GM21381 (cell line): ENCODE measurements around the gene ATOH7.
"Not testable (repeated sequence)": the region's sequence is repeated elsewhere in the genome, so short reads cannot be mapped to it uniquely, and the experiment has no call there.

ENCODE experiments used
- ATAC-seq: cut with Tn5 transposase; IDR thresholded peaks from one replicate; pipeline ENCODE4 v1.9.1; 2021; ENCODE audit warnings: mild to moderate bottlenecking, moderate library complexity; ENCODE audit not compliant: unreplicated experiment

The ATOH7 gene

DNA sequence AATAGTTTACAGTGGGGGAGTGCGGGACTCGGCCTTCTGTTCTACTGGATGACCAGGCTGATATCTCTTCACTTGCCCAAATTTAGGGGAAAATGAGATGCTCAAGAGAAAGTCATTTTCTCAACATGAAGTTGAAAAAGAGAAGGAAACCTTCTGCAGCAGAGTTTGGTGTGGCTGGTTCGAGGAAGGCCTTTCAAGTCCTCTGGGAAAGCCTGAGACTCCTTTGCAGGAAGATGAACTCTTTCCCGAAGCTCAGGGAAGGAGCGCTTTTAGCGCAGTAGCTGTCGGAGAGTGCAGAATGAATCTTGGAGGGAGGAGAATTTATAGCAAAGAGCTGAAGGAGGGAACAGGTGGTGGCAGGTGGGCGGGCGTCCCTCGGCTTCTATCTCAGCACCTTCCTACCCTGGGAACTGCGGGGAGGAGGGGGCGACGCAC is at the start of gene ATOH7:
ATOH7 (minus strand) TSS at position 297 of the 435 bp plus-strand sequence. CDS start 436 bp downstream, outside the sequence.
- ATAC-seq, result no peak

DNA sequence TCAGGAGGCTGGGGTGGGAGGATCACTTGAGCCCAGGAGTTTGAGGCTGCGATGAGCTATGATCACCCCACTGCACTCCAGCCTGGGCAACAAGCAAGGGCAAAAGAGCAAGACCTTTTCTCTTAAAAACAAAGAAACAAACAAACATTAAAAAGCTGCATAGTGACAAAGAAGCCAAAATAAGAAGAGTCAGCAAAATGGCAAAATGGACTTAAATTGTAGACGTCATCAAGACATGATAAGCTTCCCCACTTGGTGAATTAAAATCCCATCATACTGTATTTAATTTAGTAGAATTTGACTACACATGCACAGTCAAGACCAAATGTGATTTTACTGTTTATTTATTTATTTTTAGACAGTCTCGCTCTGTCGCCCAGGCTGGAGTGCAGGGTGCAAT is 48.8 kb upstream of the ATOH7 start:
- no peak for ATAC-seq

DNA sequence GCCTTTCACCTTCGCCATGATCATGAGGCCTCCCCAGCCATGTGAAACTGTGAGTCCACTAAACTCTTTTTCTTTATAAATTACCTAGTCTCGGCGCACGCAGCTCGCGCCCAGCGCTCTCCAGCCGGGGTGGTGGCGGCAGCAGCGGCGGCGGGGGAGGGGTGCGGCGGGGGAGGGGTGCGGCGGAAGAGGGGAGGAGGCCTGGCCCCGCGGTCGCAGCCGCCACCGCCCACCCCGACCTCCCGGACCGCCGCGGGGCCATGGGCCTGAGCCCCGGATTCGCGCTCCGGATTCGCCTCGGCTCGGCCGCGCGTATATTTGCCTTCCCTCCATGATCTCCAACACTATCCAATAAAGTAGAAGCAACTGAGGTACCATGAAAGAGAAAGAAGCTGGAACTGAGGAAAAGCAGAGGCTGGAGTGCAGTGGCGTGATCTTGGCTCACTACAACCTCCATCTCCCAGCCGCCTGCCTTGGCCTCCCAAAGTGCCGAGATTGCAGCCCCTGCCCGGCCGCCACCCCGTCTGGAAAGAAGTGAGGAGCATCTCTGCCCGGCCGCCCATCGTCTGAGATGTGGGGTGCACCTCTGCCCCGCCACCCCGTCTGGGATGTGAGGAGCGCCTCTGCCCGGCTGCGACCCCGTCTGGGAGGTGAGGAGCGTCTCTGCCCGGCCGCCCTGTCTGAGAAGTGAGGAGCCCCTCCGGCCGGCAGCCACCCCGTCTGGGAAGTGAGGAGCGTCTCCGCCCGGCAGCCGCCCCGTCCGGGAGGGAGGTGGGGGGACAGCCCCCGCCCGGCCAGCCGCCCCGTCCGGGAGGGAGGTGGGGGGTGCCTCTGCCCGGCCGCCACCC is 47.2 kb upstream of the ATOH7 start:
- not testable (repeated sequence) for ATAC-seq

DNA sequence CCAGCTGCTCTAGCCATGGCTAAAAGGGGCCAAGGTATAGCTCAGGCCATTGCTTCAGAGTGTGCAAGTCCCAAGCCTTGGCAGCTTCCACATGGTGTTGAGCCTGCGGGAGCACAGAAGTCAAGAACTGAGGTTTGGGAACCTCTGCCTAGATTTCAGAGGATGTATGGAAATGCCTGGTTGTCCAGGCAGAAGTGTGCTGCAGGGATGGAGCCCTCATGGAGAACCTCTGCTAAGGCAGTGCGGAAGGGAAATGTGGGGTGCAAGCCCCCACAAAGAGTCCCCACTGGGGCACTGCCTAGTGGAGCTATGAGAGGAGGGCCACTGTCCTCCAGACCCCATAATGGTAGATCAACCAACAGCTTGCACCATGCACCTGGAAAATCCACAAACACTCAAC is 45.9 kb upstream of the ATOH7 start:
- ATAC-seq, result not testable (repeated sequence)

DNA sequence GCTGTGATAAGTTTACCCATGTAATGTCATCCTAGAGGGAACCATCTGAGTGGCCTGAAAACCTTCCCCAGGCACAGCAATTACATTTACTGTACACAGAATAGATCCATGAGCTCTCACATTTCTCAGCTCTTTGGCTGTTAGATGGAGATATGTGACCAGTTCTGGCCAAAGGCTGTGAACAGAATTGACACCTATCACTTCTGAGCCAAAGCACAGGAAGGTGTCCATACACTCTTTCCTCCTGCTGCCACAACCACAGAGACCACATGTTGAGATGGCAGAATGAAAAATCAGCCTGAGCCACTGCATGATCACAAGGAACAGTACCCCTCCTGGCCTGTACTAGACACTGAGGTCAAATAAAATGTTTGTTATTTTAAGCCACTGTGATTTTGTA is 44.3 kb upstream of the ATOH7 start:
- no peak for ATAC-seq

DNA sequence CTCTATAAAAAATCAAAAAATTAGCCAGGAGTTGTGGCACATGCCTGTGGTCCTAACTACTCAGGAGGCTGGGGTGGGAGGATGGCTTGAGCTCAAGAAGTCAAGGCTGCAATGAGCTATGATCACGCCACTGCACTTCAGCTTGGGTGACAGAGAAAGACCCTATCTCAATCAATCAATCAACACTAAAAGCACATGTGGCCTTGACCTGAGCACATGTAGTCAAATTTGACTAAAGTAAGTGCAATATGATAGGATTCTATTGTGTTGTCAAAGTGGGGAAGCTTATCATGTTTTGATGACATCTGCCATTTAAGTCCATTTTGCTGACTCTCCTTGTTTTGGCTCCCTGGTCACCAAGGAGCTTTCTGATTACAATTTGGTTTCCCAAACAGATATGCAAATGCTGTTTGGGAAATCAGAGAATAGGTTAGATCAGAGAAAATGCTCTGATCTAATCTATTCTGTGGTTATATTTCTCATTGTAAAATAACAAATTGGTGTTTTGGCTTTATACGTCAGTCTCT is 43.8 kb upstream of the ATOH7 start:
- no peak for ATAC-seq

DNA sequence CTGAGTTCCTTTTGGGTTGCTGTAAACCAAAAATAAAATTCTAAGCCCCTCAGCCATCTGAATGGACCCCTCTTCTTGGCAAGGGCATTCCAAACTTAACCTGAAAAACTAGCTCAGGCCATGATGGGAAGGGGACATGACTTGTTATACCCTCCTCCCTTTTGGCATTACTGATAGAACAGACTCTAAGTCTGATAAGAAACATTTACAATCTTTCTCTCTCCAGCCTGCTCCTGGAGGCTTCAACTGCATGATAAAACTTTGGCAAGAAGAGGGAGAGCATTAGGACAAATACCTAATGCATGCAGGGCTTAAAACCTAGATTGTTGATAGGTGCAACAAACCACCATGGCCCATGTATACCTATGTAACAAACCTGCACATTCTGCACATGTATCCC is 40.9 kb upstream of the ATOH7 start:
- ATAC-seq, result no peak

DNA sequence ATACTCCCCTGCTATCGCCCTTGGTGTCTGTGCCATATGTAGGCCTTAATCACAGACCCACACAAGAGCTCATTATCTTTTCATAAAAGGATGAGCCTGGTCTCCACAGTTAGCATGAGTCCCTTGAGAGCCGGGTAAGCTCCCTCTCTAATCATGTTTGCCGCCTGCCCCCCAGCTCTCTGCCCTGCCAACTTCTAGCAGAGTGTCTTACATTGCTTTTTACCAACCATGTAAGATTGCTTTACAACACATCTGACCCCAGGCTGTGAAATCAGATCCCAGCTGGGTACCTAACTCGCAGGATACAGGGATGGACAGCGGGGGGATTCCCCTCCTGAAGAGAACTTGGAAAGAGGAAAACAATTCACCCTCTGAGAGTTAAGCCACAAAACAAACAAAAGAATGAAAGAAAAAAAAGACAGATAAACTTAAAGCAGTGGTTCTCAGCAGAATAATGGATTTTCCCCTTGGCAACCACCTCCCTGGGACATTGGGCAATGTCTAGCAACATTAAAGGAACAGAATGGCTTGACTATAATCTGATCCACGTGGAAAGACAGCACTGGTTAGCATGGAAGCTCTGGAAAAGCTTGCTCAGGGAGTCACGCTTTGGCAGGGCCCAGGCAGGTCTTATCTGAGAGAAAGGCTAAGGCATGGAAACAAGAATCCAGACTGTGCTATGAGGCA is 39.4 kb upstream of the ATOH7 start:
- ATAC-seq, result no peak

DNA sequence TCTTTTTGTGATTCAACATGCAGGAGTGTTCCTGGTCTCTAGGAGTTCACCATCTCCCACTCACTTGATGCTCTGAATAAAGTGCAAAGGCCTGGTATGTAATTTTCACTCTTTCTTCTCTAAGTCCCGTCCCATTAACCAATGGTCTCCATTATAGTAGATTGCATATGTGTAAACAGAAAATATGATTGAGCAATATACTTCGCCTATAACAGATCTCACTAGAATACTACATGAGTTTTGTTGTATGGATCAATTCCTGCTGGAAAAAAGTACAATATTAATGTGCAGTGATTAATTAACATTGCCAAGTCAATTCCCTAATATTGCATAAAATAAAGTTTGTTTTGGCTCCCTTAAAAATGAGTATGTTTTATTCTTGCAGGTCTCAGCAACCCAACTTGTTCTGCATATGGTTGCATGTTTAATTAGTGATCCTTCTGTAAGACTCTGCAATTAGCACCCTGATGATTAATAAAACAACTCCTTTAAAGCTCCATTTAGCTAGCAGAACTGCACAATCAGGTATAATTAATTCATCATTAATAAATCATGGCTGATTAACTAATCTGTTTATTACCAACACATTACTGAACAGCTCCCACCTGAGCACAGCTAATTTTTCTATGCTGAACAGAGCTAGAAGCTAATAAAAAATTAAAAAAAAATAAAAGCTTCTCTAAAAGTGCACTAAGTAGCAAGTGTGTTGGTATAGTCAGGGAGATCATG is 37.8 kb upstream of the ATOH7 start:
- no peak for ATAC-seq

DNA sequence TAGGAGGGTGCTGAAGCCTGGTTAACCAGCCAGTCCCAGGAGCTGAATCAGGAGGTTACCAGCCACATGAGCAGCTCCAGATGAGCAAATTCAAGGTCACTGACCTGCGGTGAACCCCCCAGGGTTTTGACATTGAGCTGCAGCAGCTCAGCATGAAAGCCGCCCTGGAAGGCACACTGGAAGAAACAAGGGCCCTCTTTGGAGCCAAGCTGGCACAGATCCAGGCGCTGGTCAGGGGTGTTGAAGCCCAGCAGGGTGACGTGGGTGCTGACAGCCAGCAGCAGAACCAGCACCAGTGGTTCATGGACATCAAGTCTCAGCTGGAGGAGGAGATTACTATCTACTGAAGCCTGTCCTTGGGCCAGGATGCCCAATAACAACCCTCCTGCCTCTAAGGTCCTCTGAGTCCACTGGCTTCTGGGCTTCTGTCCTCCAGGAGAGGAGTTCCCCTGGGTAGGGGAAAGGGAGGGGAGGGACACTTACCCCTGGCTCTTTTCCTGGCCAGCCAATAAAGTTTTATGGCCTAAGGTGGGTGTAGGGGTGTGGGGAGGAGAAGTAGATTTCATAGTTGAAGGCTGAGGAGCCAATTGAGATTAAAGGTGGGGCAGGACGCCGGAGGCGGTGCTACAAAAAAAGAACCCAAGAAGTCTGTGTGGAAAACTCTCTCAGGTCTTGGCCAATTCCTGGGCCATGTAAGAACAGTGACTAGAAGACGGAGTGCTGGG is 29.4 kb upstream of the ATOH7 start:
- no peak for ATAC-seq

DNA sequence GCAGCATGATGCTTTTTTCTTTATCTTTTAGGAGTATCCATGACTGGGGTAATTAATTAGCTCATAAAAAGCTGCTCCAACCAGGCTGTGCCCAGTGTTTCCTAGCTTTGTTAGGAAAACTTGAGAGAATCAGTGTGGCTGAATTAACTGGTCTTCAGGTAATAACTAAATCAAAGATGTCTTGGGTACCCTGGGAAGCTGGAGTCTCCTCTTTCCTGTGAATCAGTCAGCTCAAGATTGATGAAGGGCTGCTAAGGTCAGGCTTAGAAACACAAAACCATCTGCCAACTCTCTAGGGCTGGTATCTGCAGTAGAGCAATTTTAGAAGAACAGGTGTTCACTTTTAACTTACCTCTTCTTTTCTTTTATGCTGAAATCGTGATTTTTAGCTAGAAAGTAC is 21.4 kb upstream of the ATOH7 start:
- no peak for ATAC-seq

DNA sequence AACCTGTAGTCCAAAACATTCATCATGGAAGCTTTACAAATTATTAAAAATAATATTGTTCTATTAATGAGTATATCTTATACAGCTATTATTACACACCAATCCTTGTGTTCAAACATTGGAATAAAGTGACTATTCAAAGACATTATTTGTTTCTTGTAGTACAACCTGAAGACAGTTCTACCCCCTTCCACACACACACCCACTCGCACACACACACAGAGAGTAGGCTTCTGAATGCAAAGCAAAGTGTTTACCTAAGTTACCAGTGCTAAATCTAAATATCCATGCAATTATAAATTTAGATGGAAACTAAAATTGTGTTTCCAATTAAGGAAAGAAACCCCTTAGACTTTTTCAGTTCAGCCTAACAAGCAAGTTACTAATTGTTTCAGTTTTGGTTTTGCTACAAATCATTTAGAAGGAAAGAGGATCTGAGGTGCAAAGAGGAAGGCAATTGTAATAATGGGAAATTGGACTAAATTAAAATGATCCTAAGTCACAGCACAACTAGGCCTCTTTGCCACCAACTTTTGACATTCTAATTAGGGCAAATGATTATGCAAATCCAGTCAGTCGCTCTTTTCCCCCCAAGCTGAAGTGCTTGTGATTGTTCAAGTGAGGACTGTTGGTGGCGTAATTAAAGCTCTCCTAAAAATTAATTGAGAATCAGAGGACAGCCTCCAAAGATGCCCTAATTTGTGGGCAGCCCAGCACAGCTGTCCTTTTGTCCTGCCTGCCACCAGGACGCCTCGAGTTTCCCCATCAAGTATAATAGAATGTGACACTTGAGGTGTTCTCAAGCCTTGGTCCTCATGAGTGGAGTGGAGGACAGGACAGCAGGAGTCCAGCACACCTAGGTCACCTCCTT is 19.9 kb upstream of the ATOH7 start:
- ATAC-seq, result no peak

DNA sequence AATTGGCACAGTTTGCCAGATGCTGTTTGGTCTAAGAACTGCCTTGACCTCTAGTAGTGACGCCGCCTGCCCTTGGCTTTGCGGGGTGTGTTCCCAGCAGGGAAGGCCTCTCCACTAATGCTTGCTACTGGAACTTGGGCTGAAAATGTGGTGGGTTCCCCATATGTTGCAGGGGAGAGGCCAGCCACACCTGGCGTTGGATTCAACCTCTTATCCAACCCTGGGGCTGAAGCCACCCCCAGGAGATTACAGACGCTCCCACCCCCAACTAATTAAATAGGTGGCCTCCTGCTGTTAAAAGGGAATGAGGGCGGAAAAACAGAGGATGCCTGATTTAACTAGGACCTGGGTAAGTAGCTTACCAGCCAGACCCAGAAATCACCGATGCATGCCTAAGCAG is 19.2 kb upstream of the ATOH7 start:
- no peak for ATAC-seq

DNA sequence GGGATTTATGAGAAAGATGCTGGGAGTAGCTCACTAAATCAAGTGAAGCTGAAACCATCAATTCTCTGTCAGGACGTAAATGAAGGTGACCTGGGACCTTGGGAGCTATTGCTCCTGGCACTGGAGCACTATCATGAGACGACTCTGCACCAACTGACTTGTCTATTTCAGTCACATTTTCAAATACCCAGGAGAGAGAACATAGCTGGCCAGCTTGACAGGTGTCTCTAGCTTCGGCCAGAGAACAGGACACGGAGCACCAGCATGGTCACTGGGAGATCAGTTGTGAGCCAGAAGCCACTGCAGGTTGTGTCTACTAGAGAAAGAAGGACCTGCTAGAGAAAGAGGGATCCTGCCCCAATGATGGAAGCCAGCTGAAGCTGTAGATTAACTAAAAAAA is 17.4 kb upstream of the ATOH7 start:
- no peak for ATAC-seq

DNA sequence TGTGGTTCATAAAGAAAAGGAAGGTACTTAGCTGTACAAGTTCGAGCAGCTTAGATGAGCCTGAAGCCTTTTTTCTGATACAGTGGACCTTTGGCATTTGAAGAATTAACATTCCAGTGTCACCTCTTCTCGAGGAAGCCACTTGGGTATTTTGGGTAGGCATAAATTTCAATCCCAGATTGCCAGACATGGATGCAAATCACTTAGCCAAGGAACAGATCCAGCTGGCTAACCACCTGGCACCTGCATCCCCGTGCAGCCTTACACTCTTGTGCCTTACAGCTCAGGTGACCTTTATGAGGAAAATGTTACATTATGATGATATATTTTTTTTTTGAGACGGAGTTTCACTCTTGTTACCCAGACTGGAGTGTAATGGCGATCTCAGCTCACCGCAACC is 16.0 kb upstream of the ATOH7 start:
- ATAC-seq, result no peak

DNA sequence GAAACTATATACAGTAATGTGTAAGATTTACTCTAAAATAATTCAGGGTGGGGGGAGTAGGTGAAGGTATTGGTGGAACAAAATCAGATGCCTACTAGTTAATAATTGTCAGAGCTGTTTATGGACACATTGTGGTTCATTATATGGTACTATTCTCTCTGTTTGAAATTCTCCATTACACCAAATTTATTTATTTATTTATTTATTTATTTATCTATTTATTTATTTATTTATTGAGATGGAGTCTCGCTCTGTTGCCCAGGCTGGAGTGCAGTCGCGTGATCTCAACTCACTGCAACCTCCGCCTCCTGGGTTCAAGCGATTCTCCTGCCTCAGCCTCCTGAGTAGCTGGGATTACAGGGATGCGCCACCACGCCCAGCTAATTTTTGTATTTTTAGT is 14.5 kb upstream of the ATOH7 start:
- ATAC-seq, result not testable (repeated sequence)

DNA sequence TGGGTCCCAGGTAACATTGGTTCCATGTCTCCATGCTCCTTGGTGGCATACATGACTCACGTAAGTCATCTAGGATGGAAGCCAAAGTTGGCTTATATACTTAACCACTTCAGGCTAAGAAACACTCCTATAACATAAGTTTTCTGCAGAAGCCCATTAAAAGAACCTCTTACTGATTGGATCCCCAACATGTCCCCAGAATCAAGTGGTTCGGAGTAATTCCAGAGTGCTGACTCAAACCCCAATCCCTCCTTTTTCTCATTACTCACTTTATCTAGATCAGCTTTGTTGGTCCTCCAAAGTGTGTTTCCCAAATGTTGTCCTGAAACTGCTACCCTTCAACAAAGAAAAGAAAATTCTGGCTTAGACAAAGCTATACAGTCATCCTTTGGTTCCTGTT is 10.1 kb upstream of the ATOH7 start:
- no peak for ATAC-seq

DNA sequence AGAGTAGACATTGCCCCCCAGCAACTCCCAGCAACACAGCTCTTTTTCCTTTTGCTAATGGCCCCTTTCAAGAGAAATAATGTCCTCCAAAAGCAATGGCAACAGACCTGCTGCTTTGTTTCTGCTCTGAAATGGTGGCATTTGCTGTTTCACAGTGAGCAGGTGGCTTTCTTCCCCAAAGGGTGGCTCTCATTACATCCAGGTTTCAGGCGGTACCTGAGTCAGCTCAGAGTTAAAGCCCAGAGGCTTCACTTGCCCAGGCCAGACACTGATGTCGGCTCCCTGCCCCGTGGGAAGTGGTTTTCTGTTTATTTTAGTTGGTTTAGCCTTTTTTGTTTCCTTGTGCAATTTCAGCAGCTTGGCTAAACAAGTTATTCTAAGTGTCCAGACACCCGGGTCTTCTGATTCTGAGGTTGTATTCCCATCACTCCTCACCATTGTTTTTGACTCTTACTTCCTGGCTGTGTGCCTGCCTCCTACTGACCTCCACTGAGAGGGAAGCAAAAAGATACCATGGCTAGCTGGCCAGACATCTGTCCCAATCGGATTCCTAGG is 7.8 kb upstream of the ATOH7 start:
- no peak for ATAC-seq

DNA sequence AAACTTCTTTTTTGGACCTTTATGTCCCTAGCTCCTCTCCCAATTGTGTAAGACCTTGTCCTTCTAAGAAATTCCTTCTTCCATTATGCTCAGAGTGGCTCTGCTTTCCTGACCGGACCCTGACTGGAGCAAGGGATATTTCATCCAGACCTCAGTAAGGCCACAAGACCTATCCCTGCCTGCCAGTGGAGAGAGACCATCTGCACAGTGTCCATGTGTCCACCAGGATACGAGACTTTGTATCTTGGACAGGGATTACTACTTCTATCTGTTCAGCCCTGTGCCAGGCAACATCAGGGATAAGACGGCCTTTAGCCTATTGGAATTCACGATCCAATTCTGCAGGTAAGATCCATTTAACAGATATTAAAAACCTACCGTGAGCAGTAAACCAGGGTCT is 7.2 kb upstream of the ATOH7 start:
- no peak for ATAC-seq

DNA sequence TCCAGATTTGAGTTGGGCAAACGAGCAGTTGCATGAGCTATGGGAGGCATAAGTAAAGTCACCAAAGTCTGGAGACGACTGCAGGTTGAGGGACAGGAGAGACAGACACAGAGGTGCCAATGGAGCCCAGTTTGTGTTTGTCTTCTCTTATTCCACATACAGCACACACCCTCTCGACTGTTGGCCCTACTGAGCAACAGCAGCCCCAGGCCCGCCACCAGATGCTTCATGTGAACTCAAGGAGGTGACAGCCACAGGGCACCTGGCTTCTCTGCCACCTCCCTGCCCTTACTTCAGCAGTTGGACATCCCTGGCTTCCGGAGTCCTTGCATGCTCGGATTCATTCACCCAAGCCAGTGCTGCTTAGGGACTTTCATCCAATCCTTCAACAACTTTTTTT is 6.5 kb upstream of the ATOH7 start:
- ATAC-seq, result no peak
